Endodermal cell (in vitro differentiated cells): ENCODE data around the gene EEA1. TPM values are rescaled to one million over a fixed set of nuclear protein-coding genes. Genes with fewer than 3 reads are reported as not detected.

Experiments
- DNase-seq: peaks from one replicate; pipeline ENCODE4 v3.0.0-alpha.2; 2017
- H3K27ac ChIP-seq: 2 replicates; pipeline ENCODE4 v1.5.1; 2013; ENCODE audit warnings: mild to moderate bottlenecking, low read depth, low read length, moderate library complexity
- H3K27me3 ChIP-seq: 2 replicates; pipeline ENCODE4 v1.6.1; 2013; ENCODE audit warnings: mild to moderate bottlenecking, low read length, moderate library complexity; ENCODE audit not compliant: insufficient read depth, control insufficient read depth, poor library complexity, severe bottlenecking
- H3K36me3 ChIP-seq: 2 replicates; pipeline ENCODE4 v1.7.0; 2013; ENCODE audit warnings: mild to moderate bottlenecking, low read length, moderate library complexity; ENCODE audit not compliant: control insufficient read depth, insufficient read depth
- H3K4me1 ChIP-seq: one replicate; pipeline ENCODE4 v1.7.0; 2013; ENCODE audit warnings: low read length; ENCODE audit not compliant: control insufficient read depth, insufficient read depth
- H3K4me3 ChIP-seq: 2 replicates; pipeline ENCODE4 v1.5.1; 2013; ENCODE audit warnings: mild to moderate bottlenecking, low read length, moderate library complexity
- H3K9ac ChIP-seq: 2 replicates; pipeline ENCODE4 v1.6.1; 2013; ENCODE audit warnings: mild to moderate bottlenecking, low read length, moderate library complexity; ENCODE audit not compliant: poor library complexity, severe bottlenecking; ENCODE audit errors: extremely low read depth
- H3K9me3 ChIP-seq: 2 replicates; pipeline ENCODE4 v1.6.1; 2013; ENCODE audit warnings: mild to moderate bottlenecking, low read length, moderate library complexity; ENCODE audit not compliant: control insufficient read depth
- H3K27ac Mint-ChIP-seq: 2 replicates; pipeline ENCODE4 v1.8.0; 2020; ENCODE audit warnings: mixed read lengths
- H3K27me3 Mint-ChIP-seq: 2 replicates; pipeline ENCODE4 v1.8.0; 2021; ENCODE audit warnings: mild to moderate bottlenecking, mixed read lengths; ENCODE audit not compliant: insufficient read depth
- H3K36me3 Mint-ChIP-seq: 2 replicates; pipeline ENCODE4 v1.8.0; 2020; ENCODE audit warnings: low read depth, mixed read lengths
- H3K4me1 Mint-ChIP-seq: 2 replicates; pipeline ENCODE4 v1.8.0; 2020; ENCODE audit warnings: mixed read lengths
- H3K4me3 Mint-ChIP-seq: 2 replicates; pipeline ENCODE4 v1.8.0; 2020; ENCODE audit warnings: mild to moderate bottlenecking, moderate library complexity, mixed read lengths
- H3K9me3 Mint-ChIP-seq: 2 replicates; pipeline ENCODE4 v1.8.0; 2020; ENCODE audit warnings: mild to moderate bottlenecking, mixed read lengths
- WGBS, 2 experiments: methylation state at CpG; one replicate each; pipeline versions ENCODE4 v1.1.5 to v1.1.7; 2013; ENCODE audit warnings: missing lambda C conversion rate in 2 of 2, mixed read lengths in 1 of 2; ENCODE audit not compliant: insufficient coverage in 1 of 2, insufficient read length in 1 of 2; 5-methylcytosine and 5-hydroxymethylcytosine counted together
- total RNA-seq, 2 donors: library from RNA; stranded (reverse); fragmentation: NEBNext Ultra II Directional in 1 of 2; extraction: Animal tissue kit (Norgen Biotek cat#: 25700) in 1 of 2; gene quantifications; 2 replicates in 1 of 2; 3 replicates in 1 of 2; pipeline ENCODE4 v1.2.1, GENCODE V29; 2021
- TF ChIP-seq, protein P1 (sequence below): fragments of 200-600 bp; sonication (generic); conservative IDR thresholded peaks from 2 replicates; pipeline ENCODE4 v1.5.0; 2021; ENCODE audit warnings: antibody characterized with exemption, mild to moderate bottlenecking

Gene EEA1
- total RNA-seq, 2 donors from 2014 or later, result 28.2 to 32.5 TPM

DNA sequence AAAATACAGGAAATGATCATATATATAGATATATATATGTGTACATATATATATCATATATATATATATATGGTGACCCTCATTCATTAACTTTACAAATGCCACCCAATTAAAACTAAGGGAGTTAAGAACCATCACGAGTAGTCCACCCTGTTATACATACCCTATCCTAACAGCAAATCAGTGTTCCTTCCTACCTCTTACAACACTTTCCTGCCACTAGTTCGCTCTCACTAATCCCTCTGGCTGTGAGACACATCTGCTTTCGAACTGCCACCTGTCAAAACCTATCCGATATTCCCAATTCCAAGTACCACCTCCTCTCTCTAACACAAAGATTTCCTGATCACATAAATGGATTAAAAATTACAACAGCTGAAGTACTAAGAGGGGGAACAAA lies 100.5 kb downstream of the EEA1 start:
- peaks cover 64% of the 10 kb centered on the region for H3K36me3 ChIP-seq
- Mint-ChIP-seq H3K27me3 (no peaks in the 10 kb centered on the region), H3K4me1 (no peaks in the 10 kb centered on the region), H3K27ac (no peak overlapping the region), H3K4me3 (no peak overlapping the region), H3K36me3 (peaks cover 21% of the 10 kb centered on the region), H3K9me3 (no peaks in the 10 kb centered on the region)
- H3K27ac ChIP-seq, result no peak overlapping the region
- no peak overlapping the region for H3K4me3 ChIP-seq
- no peaks in the 10 kb centered on the region for H3K4me1 ChIP-seq
- H3K9ac ChIP-seq, result no peak overlapping the region
- 80 to 90% methylated on average over 2 to 4 of the region's 4 CpGs for WGBS, 2 experiments
- DNase-seq, result no peak
- TF ChIP-seq, protein P1, sequence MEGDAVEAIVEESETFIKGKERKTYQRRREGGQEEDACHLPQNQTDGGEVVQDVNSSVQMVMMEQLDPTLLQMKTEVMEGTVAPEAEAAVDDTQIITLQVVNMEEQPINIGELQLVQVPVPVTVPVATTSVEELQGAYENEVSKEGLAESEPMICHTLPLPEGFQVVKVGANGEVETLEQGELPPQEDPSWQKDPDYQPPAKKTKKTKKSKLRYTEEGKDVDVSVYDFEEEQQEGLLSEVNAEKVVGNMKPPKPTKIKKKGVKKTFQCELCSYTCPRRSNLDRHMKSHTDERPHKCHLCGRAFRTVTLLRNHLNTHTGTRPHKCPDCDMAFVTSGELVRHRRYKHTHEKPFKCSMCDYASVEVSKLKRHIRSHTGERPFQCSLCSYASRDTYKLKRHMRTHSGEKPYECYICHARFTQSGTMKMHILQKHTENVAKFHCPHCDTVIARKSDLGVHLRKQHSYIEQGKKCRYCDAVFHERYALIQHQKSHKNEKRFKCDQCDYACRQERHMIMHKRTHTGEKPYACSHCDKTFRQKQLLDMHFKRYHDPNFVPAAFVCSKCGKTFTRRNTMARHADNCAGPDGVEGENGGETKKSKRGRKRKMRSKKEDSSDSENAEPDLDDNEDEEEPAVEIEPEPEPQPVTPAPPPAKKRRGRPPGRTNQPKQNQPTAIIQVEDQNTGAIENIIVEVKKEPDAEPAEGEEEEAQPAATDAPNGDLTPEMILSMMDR, result no peak
- H3K27me3 ChIP-seq, result no peaks in the 10 kb centered on the region
- peaks cover 5% of the 10 kb centered on the region for H3K9me3 ChIP-seq

DNA sequence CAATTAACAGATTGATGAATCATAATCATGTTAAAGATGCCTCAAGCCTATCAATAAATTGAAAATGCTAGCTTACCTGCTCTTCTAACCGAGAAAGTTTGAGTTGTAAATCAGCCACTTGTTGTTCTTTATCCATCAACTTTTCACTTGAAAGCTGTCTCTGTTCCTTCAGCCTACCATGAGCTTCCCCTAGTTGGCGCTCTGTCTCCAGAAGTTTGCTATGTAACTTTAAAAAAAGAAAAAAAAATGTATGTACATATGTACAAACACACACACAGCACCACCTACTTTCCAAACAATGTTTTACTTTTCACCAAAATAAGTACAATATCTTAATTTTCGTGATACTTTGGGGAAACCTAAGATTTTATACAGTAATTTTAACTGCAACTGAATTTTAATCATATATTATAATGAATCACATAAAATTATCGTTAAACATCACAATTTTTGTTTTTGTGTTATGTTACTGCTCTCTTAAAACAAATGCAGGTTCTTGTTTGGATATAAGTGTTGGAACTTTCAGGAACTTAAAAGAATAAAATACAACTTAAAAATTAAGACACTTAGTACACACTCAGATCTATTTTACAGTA lies 101.2 kb downstream of the EEA1 start:
- Histone ChIP-seq H3K4me1 (no peaks in the 10 kb centered on the region), H3K4me3 (no peak overlapping the region), H3K27me3 (no peaks in the 10 kb centered on the region), H3K36me3 (peaks cover 68% of the 10 kb centered on the region), H3K9me3 (peaks cover 5% of the 10 kb centered on the region), H3K9ac (no peak overlapping the region), H3K27ac (no peak overlapping the region)
- Mint-ChIP-seq H3K9me3 (no peaks in the 10 kb centered on the region), H3K27ac (no peak overlapping the region), H3K27me3 (no peaks in the 10 kb centered on the region), H3K4me1 (no peaks in the 10 kb centered on the region), H3K4me3 (no peak overlapping the region), H3K36me3 (peaks cover 21% of the 10 kb centered on the region)
- peak; percentile 73 for DNase-seq
- TF ChIP-seq, protein P1, result peak; percentile 90
- 60 to 80% methylated on average over 1 to 2 of the region's 4 CpGs for WGBS, 2 experiments

DNA sequence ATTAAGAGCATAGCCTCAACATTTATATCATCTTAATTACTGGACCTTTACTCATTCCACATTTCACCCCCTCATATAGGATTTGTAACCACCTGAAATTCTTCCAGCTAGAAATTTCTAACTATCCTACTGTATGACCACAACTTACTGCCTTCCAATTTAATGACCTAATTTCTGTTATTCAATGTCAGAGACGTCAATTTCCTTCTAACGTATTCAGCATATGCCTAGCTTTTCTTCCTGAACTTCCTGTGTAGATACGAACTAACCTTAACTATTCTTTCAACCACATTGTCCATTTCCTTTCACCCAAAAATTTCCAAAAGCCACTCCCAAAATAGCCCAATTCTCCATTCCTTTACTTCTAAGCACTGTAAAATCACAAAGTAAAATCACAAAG lies 108.0 kb downstream of the EEA1 start:
- 87 to 94% methylated on average over 3 of the region's 3 CpGs for WGBS, 2 experiments
- H3K27ac ChIP-seq, result no peak overlapping the region
- no peak overlapping the region for H3K27ac Mint-ChIP-seq
- H3K4me1 Mint-ChIP-seq, result no peaks in the 10 kb centered on the region
- no peaks in the 10 kb centered on the region for H3K9me3 ChIP-seq
- H3K9ac ChIP-seq, result no peak overlapping the region
- no peaks in the 10 kb centered on the region for H3K9me3 Mint-ChIP-seq
- H3K27me3 ChIP-seq, result no peaks in the 10 kb centered on the region
- H3K36me3 Mint-ChIP-seq, result peaks cover 15% of the 10 kb centered on the region
- DNase-seq, result no peak
- TF ChIP-seq, protein P1, result no peak
- H3K4me1 ChIP-seq, result no peaks in the 10 kb centered on the region
- H3K4me3 ChIP-seq, result no peak overlapping the region
- no peak overlapping the region for H3K4me3 Mint-ChIP-seq
- peaks cover 60% of the 10 kb centered on the region for H3K36me3 ChIP-seq
- no peaks in the 10 kb centered on the region for H3K27me3 Mint-ChIP-seq
